HepG2 (cell line): ENCODE data around the gene CSKMT. TPM values are rescaled to one million over a fixed set of nuclear protein-coding genes. Genes with fewer than 3 reads are reported as not detected.

Source experiments
- KDM5B ChIP-seq: sonication (generic); formaldehyde crosslinking; IDR thresholded peaks from 2 replicates; pipeline ENCODE4 v1.4.0; 2020; ENCODE audit warnings: missing genetic modification reagents, mild to moderate bottlenecking, borderline replicate concordance
- KIAA2018 ChIP-seq: sonication (generic); formaldehyde crosslinking; IDR thresholded peaks from 2 replicates; pipeline ENCODE4 v1.5.0; 2020; ENCODE audit warnings: mild to moderate bottlenecking, missing genetic modification reagents, borderline replicate concordance
- MBD4 ChIP-seq: IDR thresholded peaks from 2 replicates; pipeline ENCODE4 v1.6.1; 2012; ENCODE audit warnings: low read length, inconsistent platforms, borderline replicate concordance
- MLXIP ChIP-seq: sonication (generic); formaldehyde crosslinking; IDR thresholded peaks from 2 replicates; pipeline ENCODE4 v1.9.0; 2021; ENCODE audit warnings: missing genetic modification reagents, borderline replicate concordance
- POGK ChIP-seq: sonication (generic); formaldehyde crosslinking; conservative IDR thresholded peaks from 2 replicates; pipeline ENCODE4 v1.8.0; 2022; ENCODE audit warnings: mild to moderate bottlenecking, moderate library complexity, missing genetic modification reagents
- TERF1 ChIP-seq: sonication (generic); formaldehyde crosslinking; IDR thresholded peaks from 2 replicates; pipeline ENCODE4 v1.8.0; 2022; ENCODE audit warnings: mild to moderate bottlenecking, missing genetic modification reagents, moderate library complexity
- THRA ChIP-seq: sonication (generic); formaldehyde crosslinking; IDR thresholded peaks from 2 replicates; pipeline ENCODE4 v1.4.0; 2020; ENCODE audit warnings: missing genetic modification reagents, borderline replicate concordance
- ZNF432 ChIP-seq: sonication (generic); formaldehyde crosslinking; IDR thresholded peaks from 2 replicates; pipeline ENCODE4 v1.5.0; 2020; ENCODE audit warnings: missing genetic modification reagents, mild to moderate bottlenecking, borderline replicate concordance
- ZNF773 ChIP-seq: sonication (generic); formaldehyde crosslinking; IDR thresholded peaks from 2 replicates; pipeline ENCODE4 v1.4.0; 2020; ENCODE audit warnings: missing genetic modification reagents, borderline replicate concordance
- polyA plus RNA-seq, 8 experiments: library from polyadenylated mRNA; depleted of rRNA in 3 of 8; stranded (reverse) in 7 of 8; unstranded in 1 of 8; fragments of >200 nt; fragmentation: Illumina TruSeq in 4 of 8; extraction: Trizol in 4 of 8; gene quantifications; 2 replicates each; pipeline versions ENCODE4 v1.2.1 to v1.2.3, GENCODE V29; 2011 to 2016; ENCODE audit warnings: low read depth in 4 of 8, missing spikeins in 1 of 8, mixed read lengths in 1 of 8; ENCODE audit not compliant: insufficient read depth in 1 of 8
- total RNA-seq, 5 experiments: library from RNA; depleted of rRNA; stranded (reverse); fragments of >200 nt; fragmentation: Illumina TruSeq; extraction: Trizol; gene quantifications; 2 replicates each; pipeline ENCODE4 v1.2.3, GENCODE V29; 2016; ENCODE audit warnings: low read depth in 1 of 5

Gene CSKMT
- total and polyA plus RNA-seq, 2 of the 13 experiments (the other 11 are each of a cell fraction or from before 2014, with no cell fraction given): 7.6 to 31.8 TPM

GRCh38 chr11:62621567-62622470, 43.3 kb upstream of the CSKMT start, which contains the start of gene B3GAT3 (continued):
- TF ChIP-seq TERF1 (CRISPR knock-in tag) (no peak), ZNF773 (CRISPR knock-in tag) (no peak; the same call in 1 of the 2 replicates), THRA (peak; percentile 75), MLXIP (CRISPR knock-in tag) (peak; percentile 73; the same call in 1 of the 2 replicates), POGK (CRISPR knock-in tag) (peak; percentile 74; the same call in 1 of the 2 replicates), KDM5B (CRISPR knock-in tag) (peak; percentile 91; the same call in 1 of the 2 replicates), MBD4 (no peak), KIAA2018 (CRISPR knock-in tag) (no peak), ZNF432 (no peak)
